ENCODE data around the gene BCAS3.

Gene BCAS3

DNA sequence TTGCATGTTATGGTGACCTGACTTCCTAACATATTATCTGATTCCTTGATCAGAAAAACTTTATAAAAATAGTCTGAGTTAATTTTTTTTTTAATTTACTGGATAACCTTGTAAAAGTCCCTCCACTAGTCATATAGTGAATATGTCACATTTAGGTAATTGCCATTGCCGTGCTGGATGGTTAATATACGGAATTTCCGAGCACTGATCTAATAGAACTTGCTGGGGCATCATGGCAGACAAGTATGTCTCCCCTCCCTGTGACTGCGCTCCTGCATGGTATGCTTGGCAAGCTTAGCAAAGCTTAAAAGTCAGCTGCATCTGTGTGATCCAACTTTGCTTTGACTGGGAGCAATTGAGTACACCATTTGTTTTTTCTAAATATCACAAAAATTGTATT is 482.6 kb downstream of the BCAS3 start:
- DNase-seq (ENCODE audit: low spot score) = no peak

DNA sequence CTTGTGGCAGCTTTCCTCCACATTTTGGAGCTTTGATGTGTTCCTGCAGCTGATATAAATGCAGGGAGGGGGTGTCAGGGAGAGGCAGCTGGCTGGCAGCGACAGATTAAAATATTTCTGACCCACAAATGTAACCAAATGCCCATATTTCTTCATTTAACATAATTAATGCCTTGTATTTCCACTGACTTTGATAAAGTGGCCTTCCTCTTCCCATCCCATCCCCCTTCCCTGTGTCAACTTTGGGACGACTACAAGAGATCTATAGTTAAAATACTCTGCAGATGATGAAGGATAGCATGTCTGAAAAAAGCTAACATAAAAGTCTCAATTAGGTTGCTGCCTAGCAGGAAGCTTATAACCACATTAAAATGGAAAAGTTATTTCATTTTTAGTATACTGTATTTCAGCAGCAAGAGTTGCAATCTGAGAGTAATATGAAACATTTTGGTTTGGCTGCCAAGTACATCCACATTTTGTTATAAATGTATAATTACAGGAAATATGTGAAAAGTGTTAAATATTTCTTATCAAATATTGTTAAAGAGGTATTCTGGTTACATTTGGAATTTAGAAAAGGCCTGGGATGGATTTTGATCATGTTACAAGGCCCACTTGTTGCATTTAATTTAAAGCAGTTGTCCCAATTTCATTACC is 483.3 kb downstream of the BCAS3 start:
- no peak for DNase-seq (ENCODE audit: low spot score)

DNA sequence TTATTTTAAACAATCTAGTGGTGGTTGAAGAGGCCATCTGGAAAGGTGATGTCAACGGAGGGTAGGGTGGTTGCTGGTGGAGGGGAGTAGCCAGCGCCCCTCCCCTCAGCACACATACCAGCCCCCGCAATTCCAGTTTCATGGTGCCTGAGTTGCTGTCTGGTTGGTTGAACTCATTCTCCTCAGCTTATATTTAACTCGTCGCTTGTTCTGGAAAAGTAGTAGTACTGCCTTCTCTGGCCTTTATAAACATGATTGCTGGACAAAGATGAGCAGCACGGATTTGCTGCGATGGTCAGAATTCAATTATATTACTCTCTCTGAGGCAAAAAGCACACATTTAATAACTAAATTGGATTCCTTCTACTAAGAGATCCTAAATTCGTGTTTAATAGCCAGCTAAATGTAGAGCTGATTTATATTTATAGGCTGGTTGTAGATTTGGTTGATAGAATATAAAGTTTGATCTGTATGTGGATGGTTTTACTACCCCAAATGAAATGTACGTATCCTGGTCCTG is 484.0 kb downstream of the BCAS3 start:
- DNase-seq (ENCODE audit: low spot score) = no peak

DNA sequence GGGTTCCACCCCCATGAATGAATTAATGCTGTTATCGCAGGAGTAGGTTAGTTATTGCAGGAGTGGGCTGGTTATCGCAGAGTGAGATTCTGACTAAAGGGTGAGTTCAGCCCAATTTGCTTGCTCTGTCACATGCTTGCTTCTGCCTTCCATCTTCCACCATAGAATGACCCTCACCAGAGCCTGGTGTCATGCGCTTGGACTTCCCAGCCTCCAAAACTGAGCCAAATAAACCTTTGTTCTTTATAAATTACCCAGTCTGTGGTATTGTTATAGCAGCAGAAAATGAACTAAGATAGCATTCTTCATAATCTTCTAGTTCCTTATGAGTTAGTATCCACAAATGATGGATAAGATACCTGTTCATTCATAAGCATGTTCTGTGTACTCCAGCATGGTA is 486.9 kb downstream of the BCAS3 start:
- DNase-seq (ENCODE audit: low spot score) = no peak

DNA sequence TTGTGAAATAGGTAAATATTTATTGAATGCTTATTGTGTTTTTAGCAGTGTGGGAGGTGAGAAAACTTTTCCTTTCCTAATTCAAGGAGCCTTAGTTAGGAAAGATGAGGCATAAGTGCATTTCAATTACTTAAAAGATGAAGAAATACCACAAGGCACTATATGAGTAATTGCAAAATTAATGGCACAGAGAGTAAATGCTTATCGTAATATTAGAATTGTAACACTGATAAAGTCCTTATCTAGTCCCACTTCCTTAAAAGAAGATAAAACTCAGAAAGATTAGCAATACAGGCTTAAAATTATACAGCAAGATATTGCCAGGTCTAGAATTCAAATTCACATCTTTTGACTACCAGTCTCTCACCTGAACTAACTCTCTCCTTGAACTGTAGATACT is 489.4 kb downstream of the BCAS3 start:
- DNase-seq (ENCODE audit: low spot score) = no peak

DNA sequence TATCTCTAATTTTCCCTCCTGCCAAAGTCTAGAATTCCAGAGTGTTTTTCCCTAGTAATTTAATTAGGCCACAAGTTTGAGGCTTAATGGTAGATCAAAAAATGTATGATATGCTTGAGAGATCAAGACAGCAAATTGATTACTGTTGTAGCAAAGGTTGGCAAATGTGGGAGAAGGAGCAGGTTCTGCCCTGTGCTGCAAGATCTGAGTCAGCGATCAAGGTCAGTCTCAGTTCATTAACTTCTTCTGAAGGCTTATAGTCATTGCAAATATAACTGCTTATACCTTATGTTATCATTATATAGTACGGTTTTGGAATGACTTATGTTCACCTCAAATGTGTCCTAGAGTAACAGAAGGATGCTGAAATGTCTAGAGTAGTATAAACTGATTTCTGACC is 490.9 kb downstream of the BCAS3 start:
- DNase-seq (ENCODE audit: low spot score) = no peak

DNA sequence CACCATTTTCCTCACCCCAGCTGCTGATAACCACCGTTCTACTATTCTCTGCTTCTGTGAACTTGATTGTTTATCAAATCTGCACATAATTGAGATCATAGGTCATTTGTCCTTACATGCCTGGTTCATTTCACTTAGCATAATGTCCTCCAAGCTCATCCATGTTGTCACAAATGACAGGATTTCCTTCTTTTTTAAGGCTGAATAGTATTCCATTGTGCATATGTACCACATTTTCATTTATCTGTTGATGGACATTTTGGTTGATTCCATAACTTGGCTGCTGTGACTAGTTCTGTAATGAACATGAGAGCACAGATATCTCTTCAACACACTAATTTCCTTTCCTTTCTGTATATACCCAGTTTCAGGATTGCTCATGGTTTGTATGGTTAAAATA is 496.7 kb downstream of the BCAS3 start:
- no peak for DNase-seq (ENCODE audit: low spot score)

DNA sequence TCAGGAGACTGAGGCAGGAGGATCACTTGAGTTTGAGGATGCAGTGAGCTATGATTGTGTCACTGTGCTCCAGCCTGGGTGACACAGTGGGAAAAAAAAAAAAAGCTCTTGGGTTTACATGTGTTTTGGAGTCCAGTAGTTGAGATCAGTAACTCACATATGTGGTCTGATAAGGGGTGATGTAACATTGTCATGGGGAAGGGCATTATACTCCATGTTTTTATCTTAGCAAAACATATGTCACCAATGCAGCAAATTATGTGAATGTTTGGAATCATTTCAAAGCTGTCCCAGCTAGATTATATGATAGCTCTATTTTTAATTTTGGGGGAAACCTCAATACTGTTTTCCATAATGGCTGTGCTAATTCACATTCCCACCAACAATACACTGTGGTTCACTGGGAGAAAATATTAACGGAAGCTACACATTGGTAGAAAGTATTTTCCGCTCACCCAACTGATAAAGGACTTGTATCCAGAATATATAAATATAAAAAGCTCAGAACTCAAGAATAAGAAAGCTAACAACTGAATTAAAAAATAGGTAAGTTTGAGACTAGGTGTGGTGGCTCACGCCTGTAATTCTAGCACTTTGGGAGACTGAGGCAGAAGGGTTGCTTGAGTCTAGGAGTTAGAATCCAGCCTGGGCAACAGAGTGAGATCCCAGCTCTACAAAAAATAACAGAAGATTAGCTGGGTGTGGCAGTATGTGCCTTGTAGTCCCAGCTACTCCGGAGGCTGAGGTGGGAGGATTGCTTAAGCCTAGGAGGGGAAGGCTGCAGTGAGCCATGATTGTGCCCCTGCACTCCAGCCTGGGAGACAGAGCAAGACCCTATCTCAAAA is 497.9 kb downstream of the BCAS3 start:
- no peak for DNase-seq (ENCODE audit: low spot score)

DNA sequence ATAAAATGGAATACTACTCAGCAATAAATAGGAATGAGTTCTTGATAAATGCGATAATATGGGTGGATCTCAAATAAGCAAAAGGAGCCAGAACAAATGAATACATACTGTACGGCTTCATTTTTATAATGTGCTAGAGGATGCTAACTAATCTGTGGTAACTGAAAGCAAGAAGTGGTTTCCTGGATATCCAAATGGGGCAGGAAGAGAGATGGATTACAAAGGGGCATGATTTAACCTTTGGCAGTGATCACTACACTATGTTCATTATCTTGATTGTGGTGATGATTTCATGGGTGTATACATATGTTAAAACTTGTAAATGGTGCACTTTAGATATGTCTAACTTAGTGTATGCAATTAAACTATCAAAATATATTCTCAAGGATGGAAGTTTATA is 499.7 kb downstream of the BCAS3 start:
- no peak for DNase-seq (ENCODE audit: low spot score)

DNA sequence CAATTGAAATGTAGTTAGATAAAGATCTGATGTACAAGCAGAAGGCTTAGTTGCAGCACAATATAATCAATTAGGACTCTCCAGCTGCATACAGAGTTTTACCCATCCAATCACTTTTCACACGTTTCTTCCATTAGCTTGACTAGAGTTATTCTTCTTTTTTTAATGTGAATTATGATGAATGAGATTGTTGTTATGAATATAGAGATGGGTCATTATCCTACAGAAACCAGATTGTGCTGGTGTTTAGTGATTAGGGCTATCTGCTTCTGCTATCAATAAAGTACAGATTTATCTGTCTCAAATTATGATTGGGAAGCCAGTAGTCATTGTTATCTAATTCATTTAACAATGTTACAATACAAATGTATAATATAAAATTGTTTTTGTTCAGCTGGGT is 500.6 kb downstream of the BCAS3 start:
- no peak for DNase-seq (ENCODE audit: low spot score)

DNA sequence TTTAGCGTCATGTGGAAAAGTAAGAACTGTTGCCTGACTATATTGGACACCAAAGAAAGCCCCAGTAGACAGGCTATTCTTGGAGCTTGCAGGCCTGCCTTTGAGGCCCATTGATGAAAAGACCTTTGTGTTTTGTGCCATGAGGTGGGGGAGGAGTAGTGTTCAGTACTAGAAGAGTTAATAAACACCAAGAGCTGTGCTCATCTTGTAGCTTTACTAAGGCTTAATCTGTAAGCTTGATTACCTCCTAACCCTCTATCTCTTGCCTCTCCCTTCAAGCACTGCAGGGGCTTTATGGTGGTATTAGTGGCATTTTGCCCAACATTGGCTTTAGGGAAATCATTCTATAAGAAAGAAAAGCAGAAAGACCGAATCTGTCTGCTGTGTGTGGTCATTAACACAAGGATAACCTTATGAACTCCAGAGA is 501.7 kb downstream of the BCAS3 start:
- DNase-seq (ENCODE audit: low spot score) = peak; percentile 76

DNA sequence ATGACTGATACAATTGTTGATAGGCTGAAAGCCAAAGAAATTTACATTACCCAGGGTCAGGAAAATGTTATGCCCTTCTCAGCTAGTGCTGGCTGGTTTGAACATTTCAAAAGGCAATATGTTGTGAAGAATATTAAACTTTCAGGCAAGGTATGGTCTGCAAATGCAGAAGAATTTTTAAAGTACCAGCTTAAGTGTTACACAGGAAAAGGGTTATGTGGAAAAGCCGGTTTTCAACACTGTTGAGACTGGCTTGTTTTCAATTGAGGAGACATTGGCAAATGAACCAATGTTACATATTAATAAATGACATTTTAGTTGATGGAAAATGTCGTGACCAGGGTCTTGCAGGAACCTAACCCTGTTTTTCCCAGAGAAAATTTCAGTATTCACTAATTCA is 506.1 kb downstream of the BCAS3 start:
- DNase-seq (ENCODE audit: low spot score) = no peak

DNA sequence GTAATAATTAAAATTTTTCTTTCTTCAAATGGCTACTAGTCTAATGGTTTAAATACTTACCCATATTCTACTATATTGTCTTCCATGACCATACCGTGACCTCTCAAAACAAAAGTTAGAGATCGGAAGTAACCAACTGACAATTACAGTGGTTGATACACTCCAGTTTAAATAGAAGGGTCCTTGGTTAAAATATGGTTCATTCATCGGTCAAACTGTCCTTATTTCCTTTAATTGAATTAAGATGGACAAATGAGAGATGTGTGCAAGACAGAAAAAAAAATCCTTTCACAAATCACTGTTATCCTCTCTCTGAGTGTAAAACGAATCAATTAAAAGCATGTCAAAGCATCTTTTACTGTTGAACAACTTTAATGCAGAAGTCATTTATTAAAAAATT is 507.7 kb downstream of the BCAS3 start:
- no peak for DNase-seq (ENCODE audit: low spot score)

DNA sequence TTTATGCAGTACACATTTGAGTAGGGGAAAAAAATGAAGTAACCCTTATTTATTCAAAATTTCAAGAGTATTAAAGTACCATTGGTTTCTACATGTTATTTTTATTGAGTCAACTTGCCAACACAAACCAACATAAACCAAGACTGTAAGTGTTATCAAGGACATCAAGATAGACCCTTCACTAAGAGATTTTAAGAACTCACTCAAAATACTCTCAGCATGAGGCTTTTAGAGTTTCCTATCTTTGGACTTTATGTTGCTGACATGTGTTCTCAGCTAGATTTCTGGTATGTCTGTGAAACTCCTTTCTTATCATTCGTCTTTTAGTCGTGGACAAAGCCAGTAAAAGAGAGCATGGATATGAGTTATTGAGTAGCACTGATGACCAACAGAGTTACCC is 509.4 kb downstream of the BCAS3 start:
- DNase-seq (ENCODE audit: low spot score) = no peak

DNA sequence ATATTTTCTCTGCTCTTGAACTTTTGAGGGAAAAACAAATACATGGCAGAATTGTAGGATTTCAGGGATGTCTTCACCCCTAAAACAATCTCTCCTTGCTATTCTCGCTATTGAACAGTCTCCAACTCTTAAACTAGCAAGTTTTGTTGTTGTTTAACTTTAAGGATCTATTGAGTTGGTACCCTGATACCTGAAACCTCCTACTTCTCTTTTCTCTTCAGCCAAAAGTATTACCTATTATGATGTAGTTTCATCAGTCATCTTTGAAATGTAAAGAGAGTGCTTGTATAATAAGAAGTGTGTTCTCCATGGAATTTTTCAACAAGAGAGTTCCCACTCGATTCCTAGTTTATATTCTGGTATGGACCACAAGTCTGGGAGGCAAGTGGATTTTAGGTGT is 510.4 kb downstream of the BCAS3 start:
- no peak for DNase-seq (ENCODE audit: low spot score)

DNA sequence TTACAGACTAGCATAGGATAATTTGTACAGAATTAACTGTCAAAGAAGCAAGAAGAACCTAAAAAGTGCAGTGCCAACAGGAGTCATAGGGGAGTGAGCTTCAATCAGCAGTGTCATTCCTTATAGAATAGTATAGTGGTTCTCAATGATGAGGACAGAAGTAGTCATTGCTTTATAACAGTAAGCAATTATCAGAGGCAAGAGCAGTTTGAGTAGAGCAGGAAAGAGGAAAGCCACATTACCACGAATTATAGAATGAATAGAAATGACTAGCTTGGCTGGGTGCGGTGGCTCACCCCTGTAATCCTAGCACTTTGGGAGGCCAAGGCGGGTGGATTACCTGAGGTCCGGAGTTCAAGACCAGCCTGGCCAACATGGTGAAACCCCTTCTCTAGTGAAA is 512.3 kb downstream of the BCAS3 start:
- no peak for DNase-seq (ENCODE audit: low spot score)

DNA sequence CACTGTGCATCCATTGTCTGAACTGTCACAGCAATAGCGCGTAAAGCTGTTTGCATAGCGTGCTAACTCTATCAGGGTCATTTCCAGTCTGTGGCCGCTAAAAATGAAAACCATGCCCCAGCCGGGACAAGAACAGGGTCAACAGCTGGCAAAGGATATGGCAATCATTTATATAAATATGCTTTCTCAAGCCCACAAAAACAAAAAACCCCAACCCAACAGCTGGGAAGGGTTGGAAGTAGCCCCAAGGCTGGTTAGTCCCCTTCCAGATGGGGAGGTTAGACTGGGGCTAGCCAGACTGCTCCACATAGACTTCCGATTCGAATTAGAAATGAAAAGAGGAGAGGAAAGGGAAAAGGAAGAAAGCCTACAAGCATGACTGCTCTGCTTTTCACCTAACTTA is 518.7 kb downstream of the BCAS3 start:
- no peak for DNase-seq (ENCODE audit: low spot score)

DNA sequence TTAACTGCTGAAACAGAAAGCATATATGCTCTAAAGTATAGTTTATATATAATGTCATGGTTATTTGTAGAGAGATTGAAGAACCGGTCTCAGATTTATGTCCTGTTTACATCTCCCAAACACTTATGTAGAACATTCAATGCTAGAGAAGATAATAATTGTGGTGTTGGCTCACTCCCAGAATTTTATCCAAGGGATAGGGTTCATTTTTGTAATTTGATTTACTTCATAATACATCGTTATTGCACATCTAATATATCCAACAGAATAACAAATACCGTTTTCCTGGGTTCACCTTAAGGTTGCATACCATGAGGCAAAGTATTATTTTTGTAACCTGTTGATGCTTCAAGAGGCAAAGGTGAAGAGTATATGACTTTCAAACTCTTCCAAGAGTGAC is 519.1 kb downstream of the BCAS3 start:
- DNase-seq (ENCODE audit: low spot score) = no peak

DNA sequence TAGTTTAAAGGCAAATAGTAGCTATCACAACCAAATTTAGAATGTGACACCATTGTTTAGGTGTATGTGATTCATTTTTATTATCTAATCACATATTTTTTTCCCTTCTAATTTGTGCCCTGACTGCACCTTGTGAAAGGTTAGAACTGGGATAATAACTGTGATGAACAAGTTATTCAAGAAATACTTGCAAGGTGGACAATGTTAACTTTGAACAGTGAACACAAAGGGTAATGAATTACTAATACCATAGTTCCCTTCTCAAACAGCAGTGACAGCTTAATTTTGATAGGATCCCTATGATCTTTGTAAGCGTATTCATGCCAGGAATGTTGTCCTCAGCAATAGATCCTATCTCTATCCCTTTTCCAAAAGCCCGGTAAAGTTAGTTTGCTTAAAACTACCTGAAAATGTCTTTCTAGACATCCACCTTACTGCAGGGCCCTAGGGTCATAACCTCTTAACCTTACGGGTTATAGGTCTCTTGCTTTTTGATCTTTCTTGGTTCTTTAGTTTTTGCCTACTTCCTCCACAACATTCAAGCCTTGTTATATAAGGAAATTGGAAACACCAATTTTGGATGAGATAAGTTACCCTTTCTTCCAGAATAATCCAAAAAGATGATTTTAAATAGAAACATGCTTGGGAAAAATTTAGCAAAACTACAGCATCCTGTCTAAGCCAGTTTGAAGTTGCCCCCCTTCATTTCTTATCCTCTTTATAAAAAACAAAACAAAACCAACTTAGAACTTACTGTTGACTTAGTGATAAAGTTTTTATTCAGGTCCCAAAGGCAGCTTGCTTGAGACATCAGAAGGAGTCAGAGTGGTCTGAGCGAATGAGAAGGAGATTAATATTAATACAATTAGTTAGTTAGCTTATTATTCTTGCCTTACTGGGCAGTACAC is 522.0 kb downstream of the BCAS3 start:
- no peak for DNase-seq (ENCODE audit: low spot score)

DNA sequence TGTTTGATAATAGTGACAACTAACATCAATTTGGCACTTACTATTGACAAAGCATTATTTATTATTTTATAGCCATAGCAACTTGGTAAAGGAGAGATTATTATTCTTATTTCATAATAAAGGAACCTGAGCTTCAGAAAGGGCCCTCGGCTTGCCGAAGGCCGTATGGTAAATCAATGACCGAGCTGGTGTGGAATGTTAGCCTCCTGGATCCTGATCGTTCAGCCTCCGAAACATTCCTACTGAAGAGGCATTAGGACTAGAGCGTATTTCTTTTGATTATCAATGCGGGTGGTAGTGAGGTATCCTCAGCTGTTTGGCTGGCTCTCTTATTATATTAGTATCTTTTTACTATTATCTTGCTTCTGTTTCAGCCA is 522.7 kb downstream of the BCAS3 start:
- DNase-seq (ENCODE audit: low spot score) = no peak

DNA sequence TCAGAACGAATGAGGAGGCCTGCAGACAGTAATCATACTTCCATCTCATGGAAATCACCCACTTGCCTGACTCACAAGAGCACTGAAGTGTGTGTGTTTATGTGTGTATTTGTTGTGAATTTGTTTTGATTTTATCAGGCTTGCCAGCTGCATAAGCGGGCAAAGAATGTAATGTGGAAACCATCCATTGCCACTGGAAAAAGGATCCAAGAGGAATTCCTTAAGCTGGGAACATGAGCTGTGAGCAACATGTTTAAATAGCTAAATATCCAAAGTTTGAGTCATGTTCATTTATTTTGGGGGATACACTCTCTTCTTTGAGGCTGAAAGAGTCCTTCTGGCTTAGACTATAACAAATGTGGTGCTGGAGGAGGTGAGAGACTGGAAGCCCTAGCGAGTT is 523.6 kb downstream of the BCAS3 start:
- no peak for DNase-seq (ENCODE audit: low spot score)

DNA sequence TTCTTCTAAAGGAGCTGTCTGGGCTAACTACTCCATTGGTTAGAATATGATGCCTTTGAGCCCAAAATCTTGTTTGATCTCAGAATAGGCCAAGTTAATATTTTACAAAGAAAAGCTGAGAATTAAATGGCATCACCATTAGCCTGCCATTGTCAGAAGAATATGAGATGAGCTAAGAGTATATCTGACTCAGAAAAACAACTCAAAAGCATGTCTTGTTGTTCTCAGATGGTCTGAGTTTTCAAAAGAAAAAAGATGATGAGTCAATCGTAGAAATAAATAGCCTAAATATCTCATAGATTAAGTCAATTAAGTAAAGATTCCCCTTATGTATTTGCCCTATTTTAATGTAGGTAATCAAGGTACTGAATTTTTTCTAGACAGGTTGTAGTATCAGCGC is 524.9 kb downstream of the BCAS3 start:
- DNase-seq (ENCODE audit: low spot score) = no peak

DNA sequence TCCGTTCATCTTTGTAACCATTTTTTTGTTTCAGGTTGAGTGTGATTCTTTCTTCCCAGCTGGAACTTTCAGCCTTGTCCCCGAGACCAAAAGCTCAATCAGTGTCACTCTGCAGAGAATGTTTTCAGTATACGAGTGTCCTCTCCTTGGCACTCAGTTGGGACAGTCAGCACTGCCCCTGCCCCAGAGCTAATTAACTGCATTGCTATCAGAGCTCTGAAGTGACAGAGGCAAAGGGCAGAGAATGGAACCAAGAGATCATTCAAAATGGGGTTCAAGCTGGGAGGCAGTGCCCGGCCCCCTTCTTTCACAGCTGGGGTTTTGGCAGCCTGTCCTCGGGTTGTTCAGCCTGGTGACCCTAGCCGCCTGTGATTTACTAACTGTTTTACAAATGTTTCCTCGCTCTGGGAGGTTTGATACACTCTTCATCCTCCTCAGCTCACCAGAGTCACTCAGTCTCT is 526.0 kb downstream of the BCAS3 start:
- DNase-seq (ENCODE audit: low spot score) = no peak

Data from D341Med (cell line).